ENCODE data around the gene NLK. TPM values are rescaled to one million over a fixed set of nuclear protein-coding genes. Genes with fewer than 3 reads are reported as not detected.

The NLK gene
- total RNA-seq, 1 donor from 2014 or later: 25.4 TPM

DNA sequence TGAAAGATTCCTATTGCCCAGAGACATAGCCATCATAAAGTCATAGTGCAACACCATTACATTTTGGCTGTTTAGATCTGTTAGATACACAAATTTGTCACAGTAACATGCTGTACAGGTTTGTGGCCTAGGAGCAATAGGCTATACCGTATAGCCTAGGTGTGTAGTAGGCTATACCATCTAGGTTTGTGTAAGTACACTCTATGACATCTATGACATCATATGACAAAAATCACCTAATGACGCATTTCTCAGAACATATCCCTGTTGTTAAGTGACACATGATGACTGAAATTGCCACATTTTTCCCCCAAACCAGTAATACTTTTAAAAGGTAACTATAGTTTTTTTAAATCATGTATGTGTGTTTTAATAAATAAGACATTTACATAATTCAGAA lies 43.3 kb downstream of the NLK start:
- no peak overlapping the region for H3K27ac Mint-ChIP-seq
- no peaks in the 10 kb centered on the region for H3K9me3 Mint-ChIP-seq
- no peak overlapping the region for H3K4me3 Mint-ChIP-seq
- peaks cover 9% of the 10 kb centered on the region for H3K36me3 Mint-ChIP-seq
- H3K4me1 Mint-ChIP-seq (ENCODE audit: unreplicated experiment): peaks cover 17% of the 10 kb centered on the region
- H3K27me3 Mint-ChIP-seq: no peaks in the 10 kb centered on the region
- no peak for DNase-seq (ENCODE audit: extremely low spot score, unreplicated experiment)
- TF ChIP-seq, protein P1, sequence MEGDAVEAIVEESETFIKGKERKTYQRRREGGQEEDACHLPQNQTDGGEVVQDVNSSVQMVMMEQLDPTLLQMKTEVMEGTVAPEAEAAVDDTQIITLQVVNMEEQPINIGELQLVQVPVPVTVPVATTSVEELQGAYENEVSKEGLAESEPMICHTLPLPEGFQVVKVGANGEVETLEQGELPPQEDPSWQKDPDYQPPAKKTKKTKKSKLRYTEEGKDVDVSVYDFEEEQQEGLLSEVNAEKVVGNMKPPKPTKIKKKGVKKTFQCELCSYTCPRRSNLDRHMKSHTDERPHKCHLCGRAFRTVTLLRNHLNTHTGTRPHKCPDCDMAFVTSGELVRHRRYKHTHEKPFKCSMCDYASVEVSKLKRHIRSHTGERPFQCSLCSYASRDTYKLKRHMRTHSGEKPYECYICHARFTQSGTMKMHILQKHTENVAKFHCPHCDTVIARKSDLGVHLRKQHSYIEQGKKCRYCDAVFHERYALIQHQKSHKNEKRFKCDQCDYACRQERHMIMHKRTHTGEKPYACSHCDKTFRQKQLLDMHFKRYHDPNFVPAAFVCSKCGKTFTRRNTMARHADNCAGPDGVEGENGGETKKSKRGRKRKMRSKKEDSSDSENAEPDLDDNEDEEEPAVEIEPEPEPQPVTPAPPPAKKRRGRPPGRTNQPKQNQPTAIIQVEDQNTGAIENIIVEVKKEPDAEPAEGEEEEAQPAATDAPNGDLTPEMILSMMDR (conservative IDR thresholded peaks at IDR 0.05): no peak

DNA sequence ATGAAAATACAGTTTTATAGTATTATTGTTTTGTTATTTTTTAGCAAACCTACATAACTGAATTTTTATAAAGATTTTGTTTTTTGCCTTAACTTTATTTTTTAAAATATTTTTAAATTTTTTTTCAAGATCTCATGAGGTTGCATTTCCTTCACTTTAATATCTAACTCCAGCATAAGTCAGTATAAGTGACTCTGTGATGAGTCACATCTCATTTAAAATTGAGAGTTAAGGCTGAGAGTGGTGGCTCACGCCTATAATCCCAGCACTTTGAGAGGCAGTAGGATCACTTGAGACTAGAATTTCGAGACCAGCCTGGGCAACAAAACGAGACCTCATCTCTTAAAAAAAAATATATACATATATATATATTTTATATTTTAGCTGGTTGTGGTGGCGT lies 44.0 kb downstream of the NLK start:
- Mint-ChIP-seq H3K9me3 (no peaks in the 10 kb centered on the region), H3K27me3 (no peaks in the 10 kb centered on the region), H3K36me3 (peaks cover 9% of the 10 kb centered on the region), H3K4me1 (ENCODE audit: unreplicated experiment) (peaks cover 18% of the 10 kb centered on the region), H3K4me3 (no peak overlapping the region), H3K27ac (no peak overlapping the region)
- TF ChIP-seq, protein P1 (conservative IDR thresholded peaks at IDR 0.05): no peak
- no peak for DNase-seq (ENCODE audit: extremely low spot score, unreplicated experiment)

DNA sequence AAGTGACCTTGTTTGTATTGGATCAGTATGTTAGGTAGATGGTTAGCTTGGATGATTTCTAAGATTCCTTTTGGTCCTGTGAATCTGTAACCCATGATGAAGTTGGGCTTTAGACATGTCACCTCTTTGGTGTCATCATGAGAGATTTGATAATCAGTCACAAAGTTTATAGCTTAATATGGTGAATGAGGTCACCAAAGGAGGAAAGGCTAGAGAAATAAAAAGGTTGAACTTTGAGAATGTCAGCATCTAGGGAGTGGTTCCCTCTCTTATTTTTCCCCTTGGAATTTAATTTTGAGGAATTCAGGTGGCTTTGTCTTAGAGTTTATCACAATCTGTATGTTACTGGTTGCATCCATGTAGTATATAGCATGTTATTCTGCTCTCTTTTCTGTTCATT lies 45.3 kb downstream of the NLK start:
- DNase-seq (ENCODE audit: extremely low spot score, unreplicated experiment): no peak
- H3K27me3 Mint-ChIP-seq: no peaks in the 10 kb centered on the region
- H3K9me3 Mint-ChIP-seq: no peaks in the 10 kb centered on the region
- no peak overlapping the region for H3K4me3 Mint-ChIP-seq
- H3K27ac Mint-ChIP-seq: no peak overlapping the region
- H3K4me1 Mint-ChIP-seq (ENCODE audit: unreplicated experiment): peaks cover 12% of the 10 kb centered on the region
- peaks cover 9% of the 10 kb centered on the region for H3K36me3 Mint-ChIP-seq
- TF ChIP-seq, protein P1 (conservative IDR thresholded peaks at IDR 0.05): no peak

DNA sequence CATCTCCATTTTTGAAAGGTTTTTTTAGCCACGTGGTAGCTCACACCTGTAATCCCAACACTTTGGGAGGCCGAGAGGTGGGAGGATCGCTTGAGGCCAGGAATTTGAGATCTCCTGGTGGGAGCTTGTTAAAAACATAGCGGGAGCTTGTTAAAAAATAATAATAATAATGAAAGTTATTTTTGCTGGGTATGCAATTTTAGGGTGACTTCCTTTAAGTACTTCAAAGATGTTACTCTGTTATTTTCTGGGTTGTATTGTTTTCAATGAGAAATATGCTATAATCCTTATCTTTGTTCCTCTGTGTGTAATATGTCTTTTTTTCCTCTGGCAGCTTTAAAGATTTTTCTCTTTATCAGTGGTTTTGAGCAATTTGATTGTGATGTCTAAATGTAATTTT lies 48.1 kb downstream of the NLK start:
- TF ChIP-seq, protein P1 (conservative IDR thresholded peaks at IDR 0.05): no peak
- DNase-seq (ENCODE audit: extremely low spot score, unreplicated experiment): no peak
- Mint-ChIP-seq H3K36me3 (peaks cover 4% of the 10 kb centered on the region), H3K4me1 (ENCODE audit: unreplicated experiment) (peaks cover 7% of the 10 kb centered on the region), H3K27ac (no peak overlapping the region), H3K9me3 (no peaks in the 10 kb centered on the region), H3K4me3 (no peak overlapping the region), H3K27me3 (no peaks in the 10 kb centered on the region)

DNA sequence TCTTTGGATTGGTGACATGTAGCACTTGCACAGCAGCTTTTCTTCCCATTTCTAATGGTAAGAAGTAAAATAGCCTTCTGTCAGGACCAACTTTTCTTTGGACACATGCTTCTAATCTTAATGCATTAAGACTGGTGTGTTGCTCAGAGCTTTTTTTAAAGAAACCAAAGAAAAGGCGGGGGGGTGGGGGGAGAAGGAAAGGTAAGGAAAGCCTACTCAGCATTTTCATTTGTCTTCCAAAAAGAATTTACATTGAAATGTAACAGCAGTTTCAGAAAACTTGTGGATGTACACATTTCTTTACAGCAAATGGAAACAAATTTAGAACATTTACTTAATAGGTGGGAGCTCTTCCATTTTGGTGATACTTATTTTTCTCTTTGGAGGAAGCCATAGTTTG lies 49.6 kb downstream of the NLK start:
- TF ChIP-seq, protein P1 (conservative IDR thresholded peaks at IDR 0.05): no peak
- Mint-ChIP-seq H3K27ac (no peak overlapping the region), H3K9me3 (no peaks in the 10 kb centered on the region), H3K4me3 (no peak overlapping the region), H3K36me3 (peaks cover 4% of the 10 kb centered on the region), H3K4me1 (ENCODE audit: unreplicated experiment) (peaks cover 7% of the 10 kb centered on the region), H3K27me3 (no peaks in the 10 kb centered on the region)
- DNase-seq (ENCODE audit: extremely low spot score, unreplicated experiment): no peak
